B cell (primary cell): ENCODE data around the gene TMPRSS9. TPM values are rescaled to one million over a fixed set of nuclear protein-coding genes. Genes with fewer than 3 reads are reported as not detected.

Experiments
- ATAC-seq: fragments of 200-7000 bp; cut with Tn5 transposase; one replicate; pipeline ENCODE4 v1.10.0; 2021; ENCODE audit warnings: low read depth, mild to moderate bottlenecking, moderate number of reproducible peaks, moderate library complexity
- CTCF ChIA-PET: fragments of 350-600 bp; sonication (Branson Sonifier 250); formaldehyde crosslinking; loops from one replicate; lab custom pipeline; 2021; ENCODE audit warnings: antibody characterized with exemption, inconsistent platforms; lab: Charles Lee
- POLR2A ChIA-PET: fragments of 350-600 bp; sonication (Branson Sonifier 250); formaldehyde crosslinking; loops from one replicate; lab custom pipeline; 2021; ENCODE audit warnings: antibody characterized with exemption; lab: Charles Lee
- DNase-seq: peaks from one replicate; pipeline ENCODE4 v3.0.0; 2013
- H2AFZ ChIP-seq: 2 replicates; pipeline ENCODE4 v1.6.1; 2012; ENCODE audit warnings: mild to moderate bottlenecking, low read depth, low read length; ENCODE audit not compliant: insufficient read depth, poor library complexity, severe bottlenecking
- H3K27ac ChIP-seq, 2 donors: 1 replicate in 1 of 2; 2 replicates in 1 of 2; pipeline ENCODE4 v1.5.1; 2012 to 2013; ENCODE audit warnings: low read length in 2 of 2, mild to moderate bottlenecking in 2 of 2, moderate library complexity in 1 of 2
- H3K27me3 ChIP-seq, 4 experiments: fragments of 200-600 bp in 1 of 4; sonication (generic) in 1 of 4; replicated peaks in 1 of 4; 1 replicate in 2 of 4; 2 replicates in 2 of 4; pipeline versions ENCODE4 v1.6.1 to v1.7.0; 2013 to 2016; ENCODE audit warnings: low read length in 3 of 4, mild to moderate bottlenecking in 2 of 4, mixed read lengths in 1 of 4, moderate library complexity in 1 of 4; ENCODE audit not compliant: insufficient read depth in 4 of 4, control insufficient read depth in 3 of 4; ENCODE audit errors: control extremely low read depth in 1 of 4
- H3K36me3 ChIP-seq, 2 experiments: replicated peaks in 1 of 2; 1 replicate in 1 of 2; 2 replicates in 1 of 2; pipeline versions ENCODE4 v1.6.1 to v1.7.1; 2013; ENCODE audit warnings: low read length in 1 of 2; ENCODE audit not compliant: insufficient read depth in 2 of 2, control insufficient read depth in 1 of 2; ENCODE audit errors: control extremely low read depth in 1 of 2, extremely low read depth in 1 of 2
- H3K4me1 ChIP-seq, 2 donors: fragments of 200-600 bp in 1 of 2; sonication (generic) in 1 of 2; 1 replicate in 1 of 2; 2 replicates in 1 of 2; pipeline versions ENCODE4 v1.5.1 to v1.6.1; 2013 to 2017; ENCODE audit warnings: low read length in 2 of 2; ENCODE audit not compliant: control insufficient read depth in 2 of 2, insufficient read depth in 2 of 2
- H3K4me2 ChIP-seq: replicated peaks from 2 replicates; pipeline ENCODE3; 2012; ENCODE audit warnings: mild to moderate bottlenecking, low read depth, low read length; ENCODE audit not compliant: poor library complexity, severe bottlenecking
- H3K4me3 ChIP-seq, 5 experiments: fragments of 200-600 bp in 1 of 5; sonication (generic) in 1 of 5; 1 replicate in 3 of 5; 2 replicates in 2 of 5; pipeline versions ENCODE4 v1.5.1 to v1.7.0; 2011 to 2016; ENCODE audit warnings: low read length in 4 of 5, mild to moderate bottlenecking in 4 of 5, low read depth in 2 of 5, control low read depth in 1 of 5, moderate library complexity in 1 of 5; ENCODE audit not compliant: insufficient read depth in 1 of 5; ENCODE audit errors: control extremely low read depth in 1 of 5, extremely low read depth in 1 of 5
- H3K79me2 ChIP-seq: fragments of 200-600 bp; sonication (generic); one replicate; pipeline ENCODE4 v1.6.0; 2016; ENCODE audit warnings: low read length; ENCODE audit not compliant: control insufficient read depth, insufficient read depth
- H3K9ac ChIP-seq: fragments of 200-600 bp; sonication (generic); 2 replicates; pipeline ENCODE4 v1.6.1; 2017; ENCODE audit warnings: mild to moderate bottlenecking, low read length, moderate library complexity
- H3K9me3 ChIP-seq, 3 donors: one replicate each; pipeline versions ENCODE4 v1.6.1 to v1.7.1; 2013; ENCODE audit warnings: low read length in 2 of 3; ENCODE audit not compliant: control insufficient read depth in 2 of 3, insufficient read depth in 1 of 3; ENCODE audit errors: control extremely low read depth in 1 of 3
- H4K20me1 ChIP-seq: 2 replicates; pipeline ENCODE4 v1.6.0; 2012; ENCODE audit warnings: mild to moderate bottlenecking, low read length; ENCODE audit not compliant: insufficient read depth, control insufficient read depth, poor library complexity, severe bottlenecking
- H3K27ac Mint-ChIP-seq: one replicate; pipeline ENCODE4 v1.8.0; 2021; ENCODE audit warnings: mixed read lengths
- H3K27me3 Mint-ChIP-seq: one replicate; pipeline ENCODE4 v1.8.0; 2021; ENCODE audit warnings: mixed read lengths
- H3K4me1 Mint-ChIP-seq: one replicate; pipeline ENCODE4 v1.8.0; 2021; ENCODE audit warnings: mixed read lengths
- H3K4me3 Mint-ChIP-seq: one replicate; pipeline ENCODE4 v1.8.0; 2021; ENCODE audit warnings: mixed read lengths
- H3K9me3 Mint-ChIP-seq: one replicate; pipeline ENCODE4 v1.8.0; 2022; ENCODE audit warnings: mixed read lengths; ENCODE audit not compliant: insufficient read depth
- CTCF ChIP-seq: fragments of 200-600 bp; IDR thresholded peaks from one replicate; pipeline ENCODE4 v1.8.0; 2022; ENCODE audit warnings: antibody characterized with exemption, mild to moderate bottlenecking
- EZH2 ChIP-seq: IDR thresholded peaks from 2 replicates; pipeline ENCODE4 v1.6.1; 2012; ENCODE audit warnings: borderline replicate concordance, low read depth, mild to moderate bottlenecking, moderate library complexity, low read length; ENCODE audit not compliant: insufficient read depth, poor library complexity, severe bottlenecking
- WGBS: methylation state at CpG from one replicate; pipeline ENCODE4 v1.1.5; 2013; ENCODE audit warnings: missing lambda C conversion rate; ENCODE audit not compliant: insufficient coverage; 5-methylcytosine and 5-hydroxymethylcytosine counted together
- intact Hi-C: fragments of 100-400 bp; cut with micrococcal nuclease; formaldehyde crosslinking; loops from one replicate; pipeline ENCODE4 v1.10.0; 2022
- polyA plus RNA-seq: library from polyadenylated mRNA; depleted of rRNA; stranded (reverse); fragments of >200 nt; gene quantifications from 2 replicates; pipeline ENCODE4 v1.2.3, GENCODE V29; 2012
- total RNA-seq, 2 donors: library from RNA; stranded (reverse); fragments of 120-200 nt in 1 of 2; gene quantifications; 1 replicate in 1 of 2; 2 replicates in 1 of 2; pipeline versions ENCODE4 v1.2.3 to v1.2.4, GENCODE V29; 2013 to 2022

TMPRSS9 gene
- total and polyA plus RNA-seq, 2 donors (not counting 1 experiment from before 2014, with no cell fraction given), result not detected

DNA sequence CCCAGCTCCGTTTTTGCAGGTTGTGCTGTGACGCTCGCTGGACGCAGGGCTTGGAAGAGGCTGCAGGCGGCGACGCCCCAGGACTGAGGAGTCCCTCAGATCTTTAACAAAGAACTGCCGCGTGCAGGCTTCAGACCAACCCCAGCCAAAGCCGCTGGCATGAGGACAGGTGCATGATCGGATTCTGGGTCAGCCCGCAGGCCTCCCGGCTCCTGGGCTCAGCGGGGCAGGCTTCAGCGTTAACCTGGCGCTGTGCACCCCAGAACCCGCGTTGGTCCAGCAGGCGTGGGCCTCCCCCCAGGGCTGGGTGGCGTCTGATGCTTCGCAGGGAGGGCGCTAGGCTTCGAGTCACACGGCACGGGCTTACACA, 68.2 kb downstream of the TMPRSS9 start:
- intact Hi-C loops, result loop anchor here (5.0 kb wide), 1 partner anchor 616 kb away; the partner anchor contains the start of gene ATP8B3
- no peak for DNase-seq
- Histone ChIP-seq H3K4me2 (peak overlapping the region; percentile 97), H3K27me3 (no peaks in the 10 kb centered on the region), H2AFZ (peak overlapping the region; percentile 82), H3K79me2 (peaks cover 25% of the 10 kb centered on the region), H4K20me1 (peaks cover 21% of the 10 kb centered on the region), H3K27ac (peak overlapping the region in 1 of 2 donors; percentile 75), H3K4me3 (peak overlapping the region in 4 of 5 experiments; percentile 74 to 90 (median 78)), H3K4me1 (peaks cover 15 to 21% of the 10 kb centered on the region in 2 donors), H3K36me3 (peaks cover 0 to 12% of the 10 kb centered on the region in 2 experiments), H3K9me3 (no peaks in the 10 kb centered on the region), H3K9ac (peak overlapping the region; percentile 98)
- CTCF ChIA-PET, result interaction anchor here (0.8 to 1.4 kb wide), 5 partner anchors 26 to 277 kb away, joined by 3 to 7 read pairs (median 5); partner anchors contain the start of genes AP3D1 and LMNB2
- POLR2A ChIA-PET, result interaction anchor here (0.6 to 1.5 kb wide), 6 partner anchors 28 to 486 kb away, joined by 3 to 7 read pairs (median 4); partner anchors contain the start of gene LMNB2
- Mint-ChIP-seq H3K27ac (peak overlapping the region; percentile 37), H3K4me1 (peaks cover 11% of the 10 kb centered on the region), H3K27me3 (no peaks in the 10 kb centered on the region), H3K4me3 (peak overlapping the region; percentile 96), H3K9me3 (no peaks in the 10 kb centered on the region)
- TF ChIP-seq CTCF (no peak), EZH2 (no peak)
- no peak for ATAC-seq
- WGBS, result 81% methylated on average over 21 of the region's 25 CpGs
